Stimulated activated CD4-positive, alpha-beta T cell treated with anti-CD3 and anti-CD28 coated beads, Interleukin-15, amount 100 ng/mL, for 1 hour (primary cell): ENCODE measurements around the gene ZNF445.
A peak's percentile ranks its signal among the peaks of the same experiment; 100 is the strongest.
"Not testable (repeated sequence)": the region's sequence is repeated elsewhere in the genome, so short reads cannot be mapped to it uniquely, and the experiment has no call there.

Experiments used
- DNase-seq, 2 donors: peaks; one replicate each; pipeline ENCODE4 v3.0.0-alpha.2; 2020; ENCODE audit warnings: low read depth in 1 of 2, low spot score in 1 of 2

Gene ZNF445

GRCh38 chr3:44477312-44478030 lies at the start of gene ZNF445:
ZNF445 (minus strand) TSS chr3:44477670; CDS start chr3:44455549, 22,121 bp downstream.
- peak; percentile 49 to 65 for DNase-seq

GRCh38 chr3:44525060-44525459 lies 47.6 kb upstream of the ZNF445 start:
- DNase-seq = no peak

GRCh38 chr3:44522494-44522933 lies 45.0 kb upstream of the ZNF445 start:
- no peak for DNase-seq

GRCh38 chr3:44521721-44522120 lies 44.3 kb upstream of the ZNF445 start:
- DNase-seq = no peak

GRCh38 chr3:44518782-44519156 lies 41.3 kb upstream of the ZNF445 start:
- DNase-seq = no peak

GRCh38 chr3:44516230-44516629 lies 38.8 kb upstream of the ZNF445 start:
- DNase-seq = no peak

GRCh38 chr3:44513513-44513912 lies 36.0 kb upstream of the ZNF445 start:
- DNase-seq = no peak

GRCh38 chr3:44511238-44511566 lies 33.7 kb upstream of the ZNF445 start:
- no peak for DNase-seq

GRCh38 chr3:44510000-44510368 lies 32.5 kb upstream of the ZNF445 start:
- DNase-seq = no peak

GRCh38 chr3:44509393-44509921 lies 32.0 kb upstream of the ZNF445 start:
- DNase-seq = no peak

- no peak for DNase-seq
Measured at GRCh38 chr3:44506961-44507360, 29.5 kb upstream of the ZNF445 start.

GRCh38 chr3:44506556-44506955 lies 29.1 kb upstream of the ZNF445 start:
- DNase-seq = no peak

GRCh38 chr3:44504566-44504965 lies 27.1 kb upstream of the ZNF445 start:
- DNase-seq = no peak

GRCh38 chr3:44503178-44503577 lies 25.7 kb upstream of the ZNF445 start:
- DNase-seq = not testable (repeated sequence)

GRCh38 chr3:44501971-44502370 lies 24.5 kb upstream of the ZNF445 start:
- no peak for DNase-seq

GRCh38 chr3:44499899-44500168 lies 22.4 kb upstream of the ZNF445 start:
- DNase-seq = not testable (repeated sequence)

- no peak for DNase-seq
Measured at GRCh38 chr3:44499149-44499898, 21.9 kb upstream of the ZNF445 start.

- no peak for DNase-seq
Measured at GRCh38 chr3:44495636-44496415, 18.4 kb upstream of the ZNF445 start.

GRCh38 chr3:44492496-44492895 lies 15.0 kb upstream of the ZNF445 start:
- DNase-seq = no peak

- no peak for DNase-seq
Measured at GRCh38 chr3:44482721-44483120, 5.3 kb upstream of the ZNF445 start.

- DNase-seq = no peak
Measured at GRCh38 chr3:44478606-44479094, 1.2 kb upstream of the ZNF445 start.

GRCh38 chr3:44478055-44478468 lies 592 bp upstream of the ZNF445 start:
- DNase-seq = no peak
